Heart left ventricle (tissue), 16 donors: ENCODE data around the gene DMGDH. TPM values are rescaled to one million over a fixed set of nuclear protein-coding genes. Genes with fewer than 3 reads are reported as not detected.

Source experiments
- ATAC-seq, 4 donors: fragments of 200-7000 bp; cut with Tn5 transposase; one replicate each; pipeline ENCODE4 v1.9.1; 2020 to 2022; ENCODE audit warnings: moderate library complexity in 4 of 4, mild to moderate bottlenecking in 3 of 4, moderate number of reproducible peaks in 1 of 4
- DNase-seq, 5 donors: peaks; one replicate each; pipeline ENCODE4 v3.0.0-alpha.2; 2020
- H3K27ac ChIP-seq, 12 donors: fragments of 200-600 bp; sonication (generic) in 4 of 12; one replicate each; pipeline versions ENCODE4 v1.5.0 to v1.8.0; 2016 to 2022; ENCODE audit warnings: mild to moderate bottlenecking in 2 of 12
- H3K27me3 ChIP-seq, 9 donors: fragments of 200-600 bp; sonication (generic) in 2 of 9; one replicate each; pipeline versions ENCODE4 v1.5.1 to v1.8.0; 2016 to 2022; ENCODE audit warnings: mild to moderate bottlenecking in 3 of 9
- H3K36me3 ChIP-seq, 9 donors: fragments of 200-600 bp; sonication (generic) in 2 of 9; one replicate each; pipeline versions ENCODE4 v1.5.0 to v1.8.0; 2018 to 2022; ENCODE audit warnings: mild to moderate bottlenecking in 2 of 9
- H3K4me1 ChIP-seq, 12 donors: fragments of 200-600 bp; sonication (generic) in 4 of 12; one replicate each; pipeline versions ENCODE4 v1.5.0 to v1.8.0; 2016 to 2022; ENCODE audit warnings: mild to moderate bottlenecking in 3 of 12
- H3K4me3 ChIP-seq, 12 donors: fragments of 200-600 bp; sonication (generic) in 4 of 12; one replicate each; pipeline versions ENCODE4 v1.5.0 to v1.8.0; 2017 to 2022; ENCODE audit warnings: mild to moderate bottlenecking in 9 of 12, moderate library complexity in 4 of 12
- H3K9me3 ChIP-seq, 12 donors: fragments of 200-600 bp; sonication (generic) in 4 of 12; one replicate each; pipeline versions ENCODE4 v1.5.0 to v1.8.0; 2016 to 2022; ENCODE audit warnings: mild to moderate bottlenecking in 1 of 12
- POLR2A ChIP-seq, 2 donors: fragments of 450-650 bp; IDR thresholded peaks; one replicate each; pipeline ENCODE4 v1.6.1; 2017; ENCODE audit warnings: antibody characterized with exemption in 2 of 2, mild to moderate bottlenecking in 2 of 2, moderate library complexity in 2 of 2
- WGBS, 4 donors: extraction: QIAGEN DNeasy Blood & Tissue Kit in 2 of 4; methylation state at CpG; one replicate each; pipeline versions ENCODE4 v1.1.5 to v1.1.7; 2013 to 2018; 5-methylcytosine and 5-hydroxymethylcytosine counted together
- intact Hi-C, 10 donors: fragments of 100-400 bp; cut with DNase I; formaldehyde crosslinking; loops; one replicate each; pipeline versions ENCODE4 v1.11.1 to v1.14.2; 2022
- polyA plus RNA-seq, 2 donors: library from polyadenylated mRNA; stranded (reverse); fragments of 200-250 nt; gene quantifications; one replicate each; pipeline ENCODE4 v1.2.3, GENCODE V29; 2013
- total RNA-seq, 9 donors: library from RNA; depleted of rRNA in 2 of 9; stranded (reverse); fragments of >200 nt in 2 of 9; fragmentation: NEBNext Ultra II Directional in 3 of 9; extraction: Animal tissue kit (Norgen Biotek cat#: 25700) in 3 of 9; gene quantifications; one replicate each; pipeline versions ENCODE4 v1.1.0 to v1.2.4, GENCODE V29; 2016 to 2023
- TF ChIP-seq, protein P1 (sequence below), 12 donors: fragments of 200-600 bp; sonication (generic) in 4 of 12; IDR thresholded peaks; one replicate each; pipeline versions ENCODE4 v1.5.0 to v1.8.0; 2018 to 2022; ENCODE audit warnings: antibody characterized with exemption in 12 of 12, mild to moderate bottlenecking in 5 of 12
- donor health status: ischemic (EF 13 %, LVEDD 7.1; RV severe dilation, severe dysfunction).
- donor health status: healthy with polysubstance abuse.
- donor health status: DM: no; HTN: yes; CAD: no.
- donor health status: DM: no; HTN: no; CAD: no.
- donor health status: ischemic (EF 25% LVEDD 6.9; RV normal size, moderate dysfunction).
- donor health status: ischemic (EF 25% LVEDD 5.7; RV mildly dilated, moderate dysfunction).
- donor health status: healthy.
- donor health status: DM: yes; HTN: yes; CAD: no.
- donor health status: ischemic (EF 35%, LVEDD 5.7; RV mildly dilated, moderate dysfunction).
- donor health status: nonischemic (EF 11% LVEDD 7.7; RV severe dilation, severe dysfunction).
- donor health status: DM: yes; HTN: yes; CAD: no.
- donor health status: PGD.
- donor health status: ischemic (EF 29% LVEDD 5.4; RV normal size, mild dysfunction).
- donor health status: nonischemic (EF 23%, LVEDD 6.1; RV moderate dilation, normal function).

The DMGDH gene
- total and polyA plus RNA-seq, 11 donors, result 0.25 to 3.2 (median 2.2) TPM

DNA sequence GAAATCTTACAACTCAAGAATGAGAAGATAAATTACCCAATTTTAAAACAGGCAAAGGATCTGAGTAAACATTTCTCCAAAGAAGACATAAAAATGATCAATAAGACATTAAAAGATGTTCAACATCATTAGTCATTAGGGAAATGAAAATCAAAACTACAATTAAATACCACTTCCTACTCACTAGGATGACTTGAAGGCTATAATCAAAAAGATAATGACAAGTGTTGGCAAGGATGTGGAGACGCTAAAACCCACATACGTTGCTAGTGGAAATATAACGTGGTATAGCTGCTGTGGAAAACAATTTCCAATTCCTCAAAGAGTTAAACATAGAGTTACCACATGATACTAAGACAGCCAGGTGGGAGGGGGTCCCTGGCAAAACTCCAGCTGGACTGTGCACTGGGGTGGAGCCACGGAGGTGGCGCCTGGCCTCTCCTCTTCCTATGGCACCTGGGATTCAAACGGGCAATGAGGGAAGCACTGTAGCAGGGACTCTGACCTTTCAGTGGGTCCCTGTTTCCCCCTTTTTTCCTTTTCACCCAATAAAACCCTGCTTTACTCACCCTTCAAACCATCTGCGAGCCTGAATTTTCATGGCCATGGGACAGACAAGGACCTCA is 90.2 kb downstream of the DMGDH start:
- Histone ChIP-seq H3K9me3 (no peaks in the 10 kb centered on the region), H3K4me3 (no peak overlapping the region), H3K4me1 (peaks cover 0 to 18% (median 7%) of the 10 kb centered on the region in 12 donors), H3K27me3 (no peaks in the 10 kb centered on the region), H3K27ac (no peak overlapping the region), H3K36me3 (no peaks in the 10 kb centered on the region)
- 74 to 85% (median 80%) methylated on average over 7 of the region's 7 CpGs for WGBS, 4 donors
- ATAC-seq (no peak), DNase-seq (no peak)
- intact Hi-C loops, result no loop called here
- no peak for TF ChIP-seq POLR2A (IDR thresholded peaks at IDR 0.05)
- TF ChIP-seq, protein P1, sequence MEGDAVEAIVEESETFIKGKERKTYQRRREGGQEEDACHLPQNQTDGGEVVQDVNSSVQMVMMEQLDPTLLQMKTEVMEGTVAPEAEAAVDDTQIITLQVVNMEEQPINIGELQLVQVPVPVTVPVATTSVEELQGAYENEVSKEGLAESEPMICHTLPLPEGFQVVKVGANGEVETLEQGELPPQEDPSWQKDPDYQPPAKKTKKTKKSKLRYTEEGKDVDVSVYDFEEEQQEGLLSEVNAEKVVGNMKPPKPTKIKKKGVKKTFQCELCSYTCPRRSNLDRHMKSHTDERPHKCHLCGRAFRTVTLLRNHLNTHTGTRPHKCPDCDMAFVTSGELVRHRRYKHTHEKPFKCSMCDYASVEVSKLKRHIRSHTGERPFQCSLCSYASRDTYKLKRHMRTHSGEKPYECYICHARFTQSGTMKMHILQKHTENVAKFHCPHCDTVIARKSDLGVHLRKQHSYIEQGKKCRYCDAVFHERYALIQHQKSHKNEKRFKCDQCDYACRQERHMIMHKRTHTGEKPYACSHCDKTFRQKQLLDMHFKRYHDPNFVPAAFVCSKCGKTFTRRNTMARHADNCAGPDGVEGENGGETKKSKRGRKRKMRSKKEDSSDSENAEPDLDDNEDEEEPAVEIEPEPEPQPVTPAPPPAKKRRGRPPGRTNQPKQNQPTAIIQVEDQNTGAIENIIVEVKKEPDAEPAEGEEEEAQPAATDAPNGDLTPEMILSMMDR (IDR thresholded peaks at IDR 0.05), result no peak

DNA sequence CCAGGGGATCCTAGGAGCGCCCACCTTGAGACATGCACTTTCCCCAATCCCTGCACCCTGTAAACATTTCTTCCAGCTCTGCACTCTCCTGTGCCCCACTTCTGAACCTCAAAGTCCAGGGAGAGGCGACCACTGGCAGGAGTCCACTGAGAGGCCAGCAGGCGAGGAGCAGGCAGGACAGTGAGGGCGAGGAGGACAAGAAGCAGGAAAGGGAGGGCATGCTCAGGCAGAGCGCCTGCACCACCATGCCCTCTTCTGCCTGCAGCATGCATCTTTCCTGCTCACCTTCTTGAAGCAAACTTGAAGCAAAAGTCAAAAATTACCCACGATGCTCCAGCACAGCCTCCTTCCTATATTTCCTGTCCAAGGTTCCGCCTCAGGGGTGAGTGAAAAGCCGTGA is 94.4 kb downstream of the DMGDH start:
- no peak overlapping the region for H3K27ac ChIP-seq
- WGBS, 4 donors, result 86 to 93% (median 89%) methylated on average over 8 of the region's 8 CpGs
- no peak for TF ChIP-seq POLR2A (IDR thresholded peaks at IDR 0.05)
- TF ChIP-seq, protein P1 (IDR thresholded peaks at IDR 0.05), result no peak
- no peak overlapping the region for H3K4me3 ChIP-seq
- H3K9me3 ChIP-seq, result no peaks in the 10 kb centered on the region
- no peaks in the 10 kb centered on the region for H3K36me3 ChIP-seq
- H3K27me3 ChIP-seq, result no peaks in the 10 kb centered on the region
- DNase-seq (no peak), ATAC-seq (peak in 1 of 4 donors; percentile 10)
- peaks cover 0 to 30% (median 14%) of the 10 kb centered on the region in 12 donors for H3K4me1 ChIP-seq
- intact Hi-C loops, result no loop called here

- Histone ChIP-seq H3K9me3 (no peaks in the 10 kb centered on the region), H3K4me1 (peaks cover 0 to 30% (median 14%) of the 10 kb centered on the region in 12 donors), H3K4me3 (no peak overlapping the region), H3K36me3 (no peaks in the 10 kb centered on the region), H3K27me3 (no peaks in the 10 kb centered on the region), H3K27ac (no peak overlapping the region)
- WGBS, 4 donors, result 56 to 70% (median 58%) methylated on average over 2 of the region's 2 CpGs
- TF ChIP-seq, protein P1 (IDR thresholded peaks at IDR 0.05), result no peak
- intact Hi-C loops, result loop anchor here in 1 of 10 donors (5.0 kb wide), 1 partner anchor 437 kb away; no protein-coding TSS in a partner anchor
- DNase-seq (no peak), ATAC-seq (no peak)
Measured at GRCh38 chr5:78974601-78975000, 94.9 kb downstream of the DMGDH start.

- no peaks in the 10 kb centered on the region for H3K27me3 ChIP-seq
- peak overlapping the region in 1 of 12 donors; percentile 28 for H3K27ac ChIP-seq
- 50 to 59% (median 55%) methylated on average over 5 of the region's 5 CpGs for WGBS, 4 donors
- no peaks in the 10 kb centered on the region for H3K9me3 ChIP-seq
- ATAC-seq (peak; percentile 60 to 74 (median 70)), DNase-seq (peak in 2 of 5 donors; percentile 36 to 52)
- H3K4me1 ChIP-seq, result peaks cover 0 to 30% (median 14%) of the 10 kb centered on the region in 12 donors
- no peak overlapping the region for H3K4me3 ChIP-seq
- TF ChIP-seq POLR2A (IDR thresholded peaks at IDR 0.05), result no peak
- TF ChIP-seq, protein P1 (IDR thresholded peaks at IDR 0.05), result no peak
- peaks cover 0 to under 1% (median 0%) of the 10 kb centered on the region in 9 donors for H3K36me3 ChIP-seq
- intact Hi-C loops, result loop anchor here in 1 of 10 donors (5.0 kb wide), 1 partner anchor 437 kb away; no protein-coding TSS in a partner anchor
Measured at GRCh38 chr5:78974011-78974410, 95.5 kb downstream of the DMGDH start.
